Measurements from ENCODE around the gene CNOT4.

The CNOT4 gene

GRCh38 chr7:135381369-135381768 lies 128.5 kb downstream of the CNOT4 start:
- no peak for TF ChIP-seq CTCF (IDR thresholded peaks at IDR 0.05; ENCODE audit: low read depth, low read length)
- H3K4me3 ChIP-seq (ENCODE audit: low read depth, low read length), result no peak overlapping the region

- no peak for TF ChIP-seq CTCF (IDR thresholded peaks at IDR 0.05; ENCODE audit: low read depth, low read length)
- no peak overlapping the region for H3K4me3 ChIP-seq (ENCODE audit: low read depth, low read length)
Observed at GRCh38 chr7:135380351-135380750, 129.6 kb downstream of the CNOT4 start.

- H3K4me3 ChIP-seq (ENCODE audit: low read depth, low read length), result no peak overlapping the region
- TF ChIP-seq CTCF (IDR thresholded peaks at IDR 0.05; ENCODE audit: low read depth, low read length), result no peak
Observed at GRCh38 chr7:135377171-135377570, 132.7 kb downstream of the CNOT4 start.

- no peak overlapping the region for H3K4me3 ChIP-seq (ENCODE audit: low read depth, low read length)
- no peak for TF ChIP-seq CTCF (IDR thresholded peaks at IDR 0.05; ENCODE audit: low read depth, low read length)
Observed at GRCh38 chr7:135375908-135376699, 133.8 kb downstream of the CNOT4 start.

- no peak overlapping the region for H3K4me3 ChIP-seq (ENCODE audit: low read depth, low read length)
- TF ChIP-seq CTCF (IDR thresholded peaks at IDR 0.05; ENCODE audit: low read depth, low read length), result no peak
Observed at GRCh38 chr7:135374736-135375135, 135.2 kb downstream of the CNOT4 start.

- TF ChIP-seq CTCF (IDR thresholded peaks at IDR 0.05; ENCODE audit: low read depth, low read length), result no peak
- H3K4me3 ChIP-seq (ENCODE audit: low read depth, low read length), result no peak overlapping the region
Observed at GRCh38 chr7:135372222-135372621, 137.7 kb downstream of the CNOT4 start.

GRCh38 chr7:135370656-135371055 lies 139.2 kb downstream of the CNOT4 start:
- no peak for TF ChIP-seq CTCF (IDR thresholded peaks at IDR 0.05; ENCODE audit: low read depth, low read length)
- H3K4me3 ChIP-seq (ENCODE audit: low read depth, low read length), result no peak overlapping the region
